ENCODE results near the gene BAZ2B.

- TF ChIP-seq POU6F1 (CRISPR knock-in tag; IDR thresholded peaks at IDR 0.05; ENCODE audit: borderline replicate concordance, low read depth) = no peak
- TF ChIP-seq ZC3H10 (CRISPR knock-in tag; IDR thresholded peaks at IDR 0.05) = no peak
- TF ChIP-seq ISL1 (CRISPR knock-in tag; IDR thresholded peaks at IDR 0.05) = no peak
- no peak for TF ChIP-seq RARB (CRISPR knock-in tag; IDR thresholded peaks at IDR 0.05)
- no peak for TF ChIP-seq ESRRG (CRISPR knock-in tag; IDR thresholded peaks at IDR 0.05)
- TF ChIP-seq CREB5 (CRISPR knock-in tag; IDR thresholded peaks at IDR 0.05; ENCODE audit: low read depth) = no peak
- no peak for TF ChIP-seq BACH2 (CRISPR knock-in tag; IDR thresholded peaks at IDR 0.05; ENCODE audit: borderline replicate concordance)
- TF ChIP-seq ZFP3 (CRISPR knock-in tag; IDR thresholded peaks at IDR 0.05) = no peak
- no peak for TF ChIP-seq ZFP30 (CRISPR knock-in tag; IDR thresholded peaks at IDR 0.05)
- TF ChIP-seq ZNF565 (CRISPR knock-in tag; conservative IDR thresholded peaks at IDR 0.05; ENCODE audit: low read depth) = no peak
Observed at GRCh38 chr2:159270744-159271379, 345.5 kb downstream of the BAZ2B start.

All from SK-N-SH treated with all-trans-retinoic acid at 6 μM for 48 hours (cell line).